Activated CD4-positive, CD25-positive, alpha-beta regulatory T cell treated with anti-CD3 and anti-CD28 coated beads, Interleukin-2, amount 50 U/mL, for 16 hours (primary cell): ENCODE measurements around the gene GATA6.

Experiments used
- DNase-seq: peaks from one replicate; pipeline ENCODE4 v3.0.0-alpha.2; 2020; ENCODE audit warnings: low read depth, low spot score

GATA6 gene

DNA sequence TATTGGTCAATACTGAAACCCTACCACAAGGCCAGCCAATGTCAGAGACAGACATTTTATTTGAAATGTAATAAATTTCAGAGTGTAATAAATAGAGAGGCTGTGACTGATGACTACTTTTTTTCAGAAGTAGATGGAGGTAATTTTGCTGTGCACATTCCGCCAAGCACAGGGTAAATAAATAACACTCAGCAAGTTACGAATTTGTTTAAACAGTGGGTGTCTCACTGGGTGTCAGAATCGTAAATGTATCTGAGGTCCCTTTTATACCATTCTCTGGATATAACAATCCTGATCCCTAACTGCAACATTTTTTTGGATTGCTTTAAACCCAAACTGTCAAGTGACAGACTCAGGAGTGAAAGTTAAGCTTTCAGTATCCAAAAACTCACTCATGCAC, 74.1 kb downstream of the GATA6 start:
- DNase-seq: no peak

DNA sequence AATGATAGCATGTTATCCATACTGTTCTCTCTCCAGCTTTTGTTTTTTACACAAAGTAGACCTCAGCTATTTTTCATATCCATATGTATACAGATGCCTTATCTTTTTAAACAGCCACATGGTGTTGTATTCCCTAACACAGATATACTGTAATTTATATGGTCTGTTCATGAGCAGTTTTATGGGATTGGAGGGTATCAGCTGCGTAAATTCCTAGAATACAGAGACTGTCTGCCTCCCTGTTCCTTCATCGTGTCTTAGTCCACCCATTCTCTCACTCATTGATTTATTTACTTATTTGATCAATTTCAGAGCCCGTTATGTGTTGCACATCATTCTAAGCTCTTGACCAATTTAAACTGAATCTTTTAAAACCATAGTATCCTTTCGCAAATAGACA, 80.6 kb downstream of the GATA6 start:
- no peak for DNase-seq

DNA sequence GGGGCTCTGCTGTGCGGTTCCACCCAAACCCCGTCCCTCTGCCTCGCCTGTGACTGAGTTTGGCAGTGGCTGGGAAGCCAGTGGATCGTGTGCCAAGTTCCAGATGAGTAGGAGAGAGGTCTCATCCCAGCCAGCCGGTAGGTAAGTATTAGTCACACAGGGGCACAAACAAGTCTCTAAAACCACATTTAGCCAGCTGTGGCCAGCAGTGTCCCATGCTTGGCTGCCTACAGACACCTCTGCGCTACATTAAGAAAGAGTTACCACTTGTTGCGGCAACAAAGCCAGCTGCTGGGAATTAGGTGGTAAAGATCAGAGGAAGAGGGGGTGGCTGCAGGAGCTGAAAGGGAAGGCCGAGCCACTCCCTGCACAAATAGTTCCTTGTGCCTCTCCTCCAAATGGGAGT, 81.2 kb downstream of the GATA6 start:
- no peak for DNase-seq
